Measurements from ENCODE around the gene CLEC4F.

DNA sequence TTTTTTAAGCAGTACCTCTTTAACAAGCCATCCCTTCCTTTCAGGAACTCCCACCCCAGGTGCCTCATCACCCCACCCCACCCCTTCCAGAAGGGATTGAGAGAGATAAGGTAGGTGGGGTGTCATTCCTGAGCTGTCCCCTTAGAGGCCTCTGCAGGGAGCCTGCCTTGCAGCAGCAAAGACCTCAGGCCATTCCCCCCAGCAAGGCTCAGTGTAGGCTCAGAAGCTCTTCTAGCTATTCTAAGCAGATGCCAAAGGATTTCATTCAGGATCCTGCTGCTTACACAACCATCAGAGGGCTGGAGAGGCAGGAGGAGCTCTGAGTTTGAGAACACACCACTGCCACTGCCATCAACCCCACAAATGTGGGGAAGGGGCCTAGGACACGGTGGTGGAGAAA is 24.1 kb downstream of the CLEC4F start:
- TF ChIP-seq, protein P1, sequence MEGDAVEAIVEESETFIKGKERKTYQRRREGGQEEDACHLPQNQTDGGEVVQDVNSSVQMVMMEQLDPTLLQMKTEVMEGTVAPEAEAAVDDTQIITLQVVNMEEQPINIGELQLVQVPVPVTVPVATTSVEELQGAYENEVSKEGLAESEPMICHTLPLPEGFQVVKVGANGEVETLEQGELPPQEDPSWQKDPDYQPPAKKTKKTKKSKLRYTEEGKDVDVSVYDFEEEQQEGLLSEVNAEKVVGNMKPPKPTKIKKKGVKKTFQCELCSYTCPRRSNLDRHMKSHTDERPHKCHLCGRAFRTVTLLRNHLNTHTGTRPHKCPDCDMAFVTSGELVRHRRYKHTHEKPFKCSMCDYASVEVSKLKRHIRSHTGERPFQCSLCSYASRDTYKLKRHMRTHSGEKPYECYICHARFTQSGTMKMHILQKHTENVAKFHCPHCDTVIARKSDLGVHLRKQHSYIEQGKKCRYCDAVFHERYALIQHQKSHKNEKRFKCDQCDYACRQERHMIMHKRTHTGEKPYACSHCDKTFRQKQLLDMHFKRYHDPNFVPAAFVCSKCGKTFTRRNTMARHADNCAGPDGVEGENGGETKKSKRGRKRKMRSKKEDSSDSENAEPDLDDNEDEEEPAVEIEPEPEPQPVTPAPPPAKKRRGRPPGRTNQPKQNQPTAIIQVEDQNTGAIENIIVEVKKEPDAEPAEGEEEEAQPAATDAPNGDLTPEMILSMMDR (IDR thresholded peaks at IDR 0.05) = no peak
- TF ChIP-seq POLR2A (IDR thresholded peaks at IDR 0.05) (no peak), POLR2AphosphoS5 (IDR thresholded peaks at IDR 0.05; ENCODE audit: insufficient read depth in 1 of 2, low read depth in 1 of 2) (no peak)

All from vagina (tissue), 2 donors.